GM21786 (cell line): ENCODE results near the gene SNED1.

Experiments
- ATAC-seq: cut with Tn5 transposase; IDR thresholded peaks from one replicate; pipeline ENCODE4 v1.9.1; 2021; ENCODE audit not compliant: unreplicated experiment

The SNED1 gene

GRCh38 chr2:241123816-241124536 lies 125.6 kb downstream of the SNED1 start:
- no peak for ATAC-seq

GRCh38 chr2:241125626-241126025 lies 127.2 kb downstream of the SNED1 start:
- ATAC-seq, result no peak

GRCh38 chr2:241126201-241126611 lies 127.8 kb downstream of the SNED1 start:
- ATAC-seq, result no peak

GRCh38 chr2:241126771-241127202 lies 128.4 kb downstream of the SNED1 start:
- ATAC-seq, result no peak

- ATAC-seq, result no peak
These were observed 129.8 kb downstream of the SNED1 start for GRCh38 chr2:241128266-241128665.

GRCh38 chr2:241129086-241129871 lies 130.9 kb downstream of the SNED1 start:
- no peak for ATAC-seq

- no peak for ATAC-seq
These were observed 131.9 kb downstream of the SNED1 start for GRCh38 chr2:241130316-241130715.

GRCh38 chr2:241131531-241131930 lies 133.1 kb downstream of the SNED1 start:
- ATAC-seq, result no peak

- no peak for ATAC-seq
These were observed 134.4 kb downstream of the SNED1 start for GRCh38 chr2:241132538-241133435.

GRCh38 chr2:241133436-241133820 lies 135.0 kb downstream of the SNED1 start:
- no peak for ATAC-seq

- no peak for ATAC-seq
These were observed 136.3 kb downstream of the SNED1 start for GRCh38 chr2:241134711-241135110.

- ATAC-seq, result no peak
These were observed 137.3 kb downstream of the SNED1 start for GRCh38 chr2:241135737-241136136.

- ATAC-seq, result no peak
These were observed 137.8 kb downstream of the SNED1 start for GRCh38 chr2:241136191-241136590.

GRCh38 chr2:241136661-241137260 lies 138.3 kb downstream of the SNED1 start:
- ATAC-seq, result no peak

- ATAC-seq, result no peak
These were observed 139.1 kb downstream of the SNED1 start for GRCh38 chr2:241137276-241138190.

GRCh38 chr2:241138471-241138870 lies 140.1 kb downstream of the SNED1 start:
- no peak for ATAC-seq

- ATAC-seq, result no peak
These were observed 141.4 kb downstream of the SNED1 start for GRCh38 chr2:241139531-241140444.

- no peak for ATAC-seq
These were observed 142.0 kb downstream of the SNED1 start for GRCh38 chr2:241140445-241140840.
